CD8-positive, alpha-beta memory T cell (primary cell): ENCODE data around the gene TMEM117. TPM values are rescaled to one million over a fixed set of nuclear protein-coding genes. Genes with fewer than 3 reads are reported as not detected.
A peak's percentile ranks its signal among the peaks of the same experiment; 100 is the strongest.
"Not testable (repeated sequence)": the region's sequence is repeated elsewhere in the genome, so short reads cannot be mapped to it uniquely, and the experiment has no call there.

Experiments used
- CTCF ChIA-PET: fragments of 350-600 bp; sonication (Branson Sonifier 250); formaldehyde crosslinking; loops from one replicate; lab custom pipeline; 2021; ENCODE audit warnings: antibody characterized with exemption; lab: Charles Lee
- POLR2A ChIA-PET: fragments of 350-600 bp; sonication (Branson Sonifier 250); formaldehyde crosslinking; loops from one replicate; lab custom pipeline; 2021; ENCODE audit warnings: antibody characterized with exemption; lab: Charles Lee
- DNase-seq, 5 donors: peaks; one replicate each; pipeline versions ENCODE4 v3.0.0 to v3.0.0-alpha.2; 2020 to 2022; ENCODE audit warnings: mixed read lengths in 1 of 5
- H3K27ac ChIP-seq: one replicate; pipeline ENCODE4 v1.7.0; 2013; ENCODE audit warnings: low read depth, mild to moderate bottlenecking, low read length, moderate library complexity
- H3K27me3 ChIP-seq: 2 replicates; pipeline ENCODE4 v1.7.0; 2013; ENCODE audit warnings: low read length, mild to moderate bottlenecking; ENCODE audit not compliant: insufficient read depth, poor library complexity, severe bottlenecking
- H3K36me3 ChIP-seq: 2 replicates; pipeline ENCODE4 v1.7.0; 2013; ENCODE audit warnings: mild to moderate bottlenecking, low read length, moderate library complexity; ENCODE audit not compliant: insufficient read depth
- H3K4me1 ChIP-seq: 2 replicates; pipeline ENCODE4 v1.7.0; 2013; ENCODE audit warnings: mild to moderate bottlenecking, low read length, moderate library complexity; ENCODE audit not compliant: insufficient read depth
- H3K4me3 ChIP-seq: 2 replicates; pipeline ENCODE4 v1.7.0; 2013; ENCODE audit warnings: mild to moderate bottlenecking, low read length
- H3K9me3 ChIP-seq: 2 replicates; pipeline ENCODE4 v1.7.0; 2013; ENCODE audit warnings: mild to moderate bottlenecking, low read length
- H3K27ac Mint-ChIP-seq, 8 donors: one replicate each; pipeline ENCODE4 v1.8.0; 2020 to 2021; ENCODE audit warnings: mixed read lengths in 8 of 8, mild to moderate bottlenecking in 6 of 8, inconsistent platforms in 3 of 8, moderate library complexity in 3 of 8
- H3K27me3 Mint-ChIP-seq, 2 donors: one replicate each; pipeline ENCODE4 v1.8.0; 2020 to 2021; ENCODE audit warnings: mixed read lengths in 2 of 2, mild to moderate bottlenecking in 1 of 2, moderate library complexity in 1 of 2
- H3K36me3 Mint-ChIP-seq, 3 donors: one replicate each; pipeline ENCODE4 v1.8.0; 2020 to 2021; ENCODE audit warnings: mixed read lengths in 3 of 3, inconsistent platforms in 1 of 3, mild to moderate bottlenecking in 1 of 3
- H3K4me1 Mint-ChIP-seq, 3 donors: one replicate each; pipeline ENCODE4 v1.8.0; 2020 to 2021; ENCODE audit warnings: mixed read lengths in 3 of 3, inconsistent platforms in 1 of 3, mild to moderate bottlenecking in 1 of 3
- H3K4me3 Mint-ChIP-seq, 7 donors: one replicate each; pipeline ENCODE4 v1.8.0; 2020 to 2021; ENCODE audit warnings: mixed read lengths in 7 of 7, mild to moderate bottlenecking in 6 of 7, moderate library complexity in 4 of 7, inconsistent platforms in 2 of 7
- H3K9me3 Mint-ChIP-seq, 5 donors: one replicate each; pipeline ENCODE4 v1.8.0; 2020 to 2022; ENCODE audit warnings: mixed read lengths in 5 of 5, mild to moderate bottlenecking in 3 of 5, moderate library complexity in 2 of 5, inconsistent platforms in 1 of 5
- polyA plus RNA-seq: library from polyadenylated mRNA; unstranded; fragments of 300-500 nt; fragmentation: Illumina TruSeq; gene quantifications from one replicate; pipeline ENCODE4 v1.2.3, GENCODE V29; 2021
- total RNA-seq, 2 experiments: library from RNA; stranded (reverse); gene quantifications; one replicate each; pipeline ENCODE4 v1.2.3, GENCODE V29; 2021

The TMEM117 gene
- total and polyA plus RNA-seq, 3 experiments from 2014 or later: 1.4 to 6.2 (median 1.8) TPM

- ChIA-PET POLR2A (no interaction called here), CTCF (no interaction called here)
- peaks cover 10 to 25% (median 19%) of the 10 kb centered on the region in 3 donors for H3K4me1 Mint-ChIP-seq
- no peak overlapping the region for H3K4me3 Mint-ChIP-seq
- Histone ChIP-seq H3K27ac (no peak overlapping the region), H3K4me1 (peaks cover 6% of the 10 kb centered on the region), H3K36me3 (no peaks in the 10 kb centered on the region), H3K4me3 (no peak overlapping the region), H3K9me3 (no peaks in the 10 kb centered on the region), H3K27me3 (no peaks in the 10 kb centered on the region)
- no peak for DNase-seq
- H3K36me3 Mint-ChIP-seq: peaks cover 5 to 13% (median 7%) of the 10 kb centered on the region in 3 donors
- H3K9me3 Mint-ChIP-seq: no peaks in the 10 kb centered on the region
- H3K27me3 Mint-ChIP-seq: peaks cover 0 to 1% of the 10 kb centered on the region in 2 donors
- H3K27ac Mint-ChIP-seq: no peak overlapping the region
Observed at GRCh38 chr12:43841253-43841652, 5.4 kb downstream of the TMEM117 start.

- no peak overlapping the region for H3K4me3 Mint-ChIP-seq
- Histone ChIP-seq H3K27ac (no peak overlapping the region), H3K4me3 (no peak overlapping the region), H3K9me3 (no peaks in the 10 kb centered on the region), H3K36me3 (no peaks in the 10 kb centered on the region), H3K27me3 (no peaks in the 10 kb centered on the region), H3K4me1 (no peaks in the 10 kb centered on the region)
- CTCF ChIA-PET: no interaction called here
- peaks cover 0 to 1% of the 10 kb centered on the region in 2 donors for H3K27me3 Mint-ChIP-seq
- peaks cover 0 to 3% (median 0%) of the 10 kb centered on the region in 5 donors for H3K9me3 Mint-ChIP-seq
- POLR2A ChIA-PET: no interaction called here
- H3K27ac Mint-ChIP-seq: peak overlapping the region in 1 of 8 donors; percentile 19
- DNase-seq: no peak
- H3K4me1 Mint-ChIP-seq: peaks cover 3 to 15% (median 10%) of the 10 kb centered on the region in 3 donors
- H3K36me3 Mint-ChIP-seq: peaks cover 10 to 17% (median 16%) of the 10 kb centered on the region in 3 donors
Observed at GRCh38 chr12:43842259-43842658, 6.4 kb downstream of the TMEM117 start.

GRCh38 chr12:43847425-43848225, 11.7 kb downstream of the TMEM117 start:
- not testable (repeated sequence) for H3K27ac Mint-ChIP-seq

GRCh38 chr12:43848226-43848507, 12.3 kb downstream of the TMEM117 start:
- H3K36me3 ChIP-seq: no peaks in the 10 kb centered on the region
- peaks cover 21 to 33% (median 28%) of the 10 kb centered on the region in 3 donors for H3K36me3 Mint-ChIP-seq
- H3K4me3 ChIP-seq: no peak overlapping the region
- H3K4me1 Mint-ChIP-seq: no peaks in the 10 kb centered on the region
- CTCF ChIA-PET: interaction anchor here (0.7 kb wide), 1 partner anchor 118 kb away, joined by 3 read pairs; no protein-coding TSS in a partner anchor
- H3K9me3 ChIP-seq: no peaks in the 10 kb centered on the region
- no peak overlapping the region for H3K27ac Mint-ChIP-seq
- POLR2A ChIA-PET: no interaction called here
- no peak overlapping the region for H3K27ac ChIP-seq
- peaks cover 2 to 10% (median 6%) of the 10 kb centered on the region in 5 donors for H3K9me3 Mint-ChIP-seq
- no peak overlapping the region for H3K4me3 Mint-ChIP-seq
- no peaks in the 10 kb centered on the region for H3K4me1 ChIP-seq
- no peaks in the 10 kb centered on the region for H3K27me3 Mint-ChIP-seq
- no peaks in the 10 kb centered on the region for H3K27me3 ChIP-seq
- no peak for DNase-seq

More at GRCh38 chr12:43847425-43848225, 11.7 kb downstream of the TMEM117 start:
- H3K36me3 Mint-ChIP-seq: peaks cover 21 to 33% (median 28%) of the 10 kb centered on the region in 3 donors
- H3K27ac ChIP-seq, H3K27me3 ChIP-seq, H3K4me1 ChIP-seq, H3K9me3 Mint-ChIP-seq, H3K9me3 ChIP-seq, POLR2A ChIA-PET, H3K4me3 ChIP-seq, H3K27me3 Mint-ChIP-seq, H3K36me3 ChIP-seq, H3K4me1 Mint-ChIP-seq, H3K4me3 Mint-ChIP-seq, DNase-seq: not testable (repeated sequence)
- CTCF ChIA-PET: interaction anchor here (0.7 kb wide), 1 partner anchor 117 kb away, joined by 3 read pairs; no protein-coding TSS in a partner anchor

- Histone ChIP-seq H3K36me3 (no peaks in the 10 kb centered on the region), H3K9me3 (no peaks in the 10 kb centered on the region), H3K27ac (no peak overlapping the region), H3K27me3 (no peaks in the 10 kb centered on the region), H3K4me1 (no peaks in the 10 kb centered on the region), H3K4me3 (no peak overlapping the region)
- no peaks in the 10 kb centered on the region for H3K27me3 Mint-ChIP-seq
- no peak for DNase-seq
- peaks cover 24 to 33% (median 28%) of the 10 kb centered on the region in 3 donors for H3K36me3 Mint-ChIP-seq
- H3K4me1 Mint-ChIP-seq: peaks cover 0 to 1% (median under 1%) of the 10 kb centered on the region in 3 donors
- ChIA-PET POLR2A (no interaction called here), CTCF (interaction anchor here (0.7 kb wide), 1 partner anchor 118 kb away, joined by 3 read pairs; no protein-coding TSS in a partner anchor)
- no peak overlapping the region for H3K4me3 Mint-ChIP-seq
- H3K9me3 Mint-ChIP-seq: peaks cover 2 to 10% (median 6%) of the 10 kb centered on the region in 5 donors
- peak overlapping the region in 1 of 8 donors; percentile 74 for H3K27ac Mint-ChIP-seq
Observed at GRCh38 chr12:43848786-43849185, 12.9 kb downstream of the TMEM117 start.

- Histone ChIP-seq H3K27me3 (no peaks in the 10 kb centered on the region), H3K4me3 (no peak overlapping the region), H3K4me1 (no peaks in the 10 kb centered on the region), H3K9me3 (no peaks in the 10 kb centered on the region), H3K36me3 (no peaks in the 10 kb centered on the region), H3K27ac (no peak overlapping the region)
- no peak for DNase-seq
- H3K4me3 Mint-ChIP-seq: no peak overlapping the region
- peaks cover 9 to 14% (median 12%) of the 10 kb centered on the region in 3 donors for H3K36me3 Mint-ChIP-seq
- peaks cover 0 to 4% (median 3%) of the 10 kb centered on the region in 5 donors for H3K9me3 Mint-ChIP-seq
- peak overlapping the region in 1 of 8 donors; percentile 30 for H3K27ac Mint-ChIP-seq
- CTCF ChIA-PET: no interaction called here
- peaks cover 0 to 6% (median 1%) of the 10 kb centered on the region in 3 donors for H3K4me1 Mint-ChIP-seq
- no peaks in the 10 kb centered on the region for H3K27me3 Mint-ChIP-seq
- POLR2A ChIA-PET: no interaction called here
Observed at GRCh38 chr12:43852744-43853143, 16.9 kb downstream of the TMEM117 start.

- no peaks in the 10 kb centered on the region for H3K36me3 ChIP-seq
- DNase-seq: no peak
- Mint-ChIP-seq H3K4me1 (peaks cover 0 to 6% (median 1%) of the 10 kb centered on the region in 3 donors), H3K4me3 (no peak overlapping the region), H3K27me3 (no peaks in the 10 kb centered on the region), H3K27ac (no peak overlapping the region), H3K9me3 (no peaks in the 10 kb centered on the region), H3K36me3 (peaks cover 0 to 8% (median 0%) of the 10 kb centered on the region in 3 donors)
- H3K27ac ChIP-seq: no peak overlapping the region
- no peaks in the 10 kb centered on the region for H3K4me1 ChIP-seq
- no peaks in the 10 kb centered on the region for H3K9me3 ChIP-seq
- H3K4me3 ChIP-seq: no peak overlapping the region
- no peaks in the 10 kb centered on the region for H3K27me3 ChIP-seq
- POLR2A ChIA-PET: no interaction called here
- CTCF ChIA-PET: no interaction called here
Observed at GRCh38 chr12:43856972-43857371, 21.1 kb downstream of the TMEM117 start.

GRCh38 chr12:43858096-43858495, 22.2 kb downstream of the TMEM117 start:
- no peaks in the 10 kb centered on the region for H3K9me3 Mint-ChIP-seq
- H3K27me3 Mint-ChIP-seq: no peaks in the 10 kb centered on the region
- H3K4me1 Mint-ChIP-seq: peaks cover 0 to 6% (median 1%) of the 10 kb centered on the region in 3 donors
- no peak overlapping the region for H3K27ac ChIP-seq
- no peaks in the 10 kb centered on the region for H3K9me3 ChIP-seq
- no peak for DNase-seq
- no peak overlapping the region for H3K27ac Mint-ChIP-seq
- ChIA-PET POLR2A (no interaction called here), CTCF (no interaction called here)
- peaks cover 0 to 8% (median 0%) of the 10 kb centered on the region in 3 donors for H3K36me3 Mint-ChIP-seq
- H3K4me3 Mint-ChIP-seq: no peak overlapping the region
- H3K27me3 ChIP-seq: no peaks in the 10 kb centered on the region
- H3K36me3 ChIP-seq: no peaks in the 10 kb centered on the region
- no peak overlapping the region for H3K4me3 ChIP-seq
- no peaks in the 10 kb centered on the region for H3K4me1 ChIP-seq
